HG03175 (cell line): ENCODE measurements around the gene COLEC11.
A peak's percentile ranks its signal among the peaks of the same experiment; 100 is the strongest.
"Not testable (repeated sequence)": the region's sequence is repeated elsewhere in the genome, so short reads cannot be mapped to it uniquely, and the experiment has no call there.

Experiments
- ATAC-seq: cut with Tn5 transposase; IDR thresholded peaks from one replicate; pipeline ENCODE4 v1.9.1; 2021; ENCODE audit warnings: mild to moderate bottlenecking, moderate library complexity; ENCODE audit not compliant: unreplicated experiment

Gene COLEC11

GRCh38 chr2:3651691-3652648 lies 57.1 kb downstream of the COLEC11 start:
- peak; percentile 87 for ATAC-seq

DNA sequence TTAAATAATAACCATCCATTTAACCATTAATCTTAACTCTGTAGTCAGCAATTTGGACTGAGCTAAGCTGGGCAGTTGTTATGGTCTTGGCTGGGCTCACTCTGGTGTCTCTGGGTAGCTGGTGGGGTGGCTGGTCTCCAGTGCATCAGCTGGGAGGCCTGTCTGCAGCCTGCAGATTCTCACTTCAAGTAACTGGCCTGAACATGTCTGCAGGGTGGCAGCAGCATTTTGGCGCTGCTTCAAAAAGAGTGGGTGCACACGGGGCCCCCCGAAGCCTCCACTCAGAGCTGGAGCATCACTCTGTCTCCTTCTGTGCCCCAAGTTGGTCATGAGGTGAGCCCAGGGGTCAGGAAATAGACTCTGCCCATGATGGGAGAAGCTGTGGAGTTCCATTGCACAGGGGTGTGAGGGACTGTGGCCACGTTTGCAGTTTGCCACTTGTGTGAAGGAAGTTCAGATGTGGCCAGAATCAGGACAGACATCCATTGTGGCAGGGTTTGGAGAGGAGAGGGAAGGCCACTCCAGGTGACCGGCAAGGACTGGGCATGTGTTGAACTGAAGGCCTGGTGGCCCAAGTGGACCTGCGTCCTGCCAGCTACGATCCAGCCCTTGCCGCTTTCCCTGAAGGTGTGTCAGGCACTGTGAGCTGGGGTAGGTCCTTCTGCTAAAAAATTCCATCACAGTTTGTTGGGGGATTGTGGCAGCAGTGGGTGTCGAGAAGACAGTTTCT lies 58.1 kb downstream of the COLEC11 start:
- ATAC-seq = no peak

DNA sequence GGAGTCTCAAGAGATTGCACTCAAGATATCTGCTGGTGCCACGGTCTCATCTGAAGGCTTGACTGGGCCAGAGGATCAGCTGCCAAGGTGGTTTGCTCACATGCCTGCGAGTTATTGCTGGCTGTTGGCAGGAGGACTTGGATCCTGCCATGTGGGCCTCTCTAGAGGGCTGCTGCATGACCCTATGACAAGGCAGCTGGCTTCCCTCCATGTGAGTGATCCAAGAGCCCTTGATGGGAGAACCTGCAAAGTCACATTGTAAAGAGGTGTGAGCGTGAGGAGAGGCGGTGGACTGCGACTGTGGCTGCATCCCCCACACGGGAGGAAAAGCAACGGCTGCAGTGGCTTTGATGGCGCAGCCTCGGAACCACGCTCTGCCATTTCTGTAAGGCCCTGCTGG lies 59.1 kb downstream of the COLEC11 start:
- ATAC-seq = no peak

DNA sequence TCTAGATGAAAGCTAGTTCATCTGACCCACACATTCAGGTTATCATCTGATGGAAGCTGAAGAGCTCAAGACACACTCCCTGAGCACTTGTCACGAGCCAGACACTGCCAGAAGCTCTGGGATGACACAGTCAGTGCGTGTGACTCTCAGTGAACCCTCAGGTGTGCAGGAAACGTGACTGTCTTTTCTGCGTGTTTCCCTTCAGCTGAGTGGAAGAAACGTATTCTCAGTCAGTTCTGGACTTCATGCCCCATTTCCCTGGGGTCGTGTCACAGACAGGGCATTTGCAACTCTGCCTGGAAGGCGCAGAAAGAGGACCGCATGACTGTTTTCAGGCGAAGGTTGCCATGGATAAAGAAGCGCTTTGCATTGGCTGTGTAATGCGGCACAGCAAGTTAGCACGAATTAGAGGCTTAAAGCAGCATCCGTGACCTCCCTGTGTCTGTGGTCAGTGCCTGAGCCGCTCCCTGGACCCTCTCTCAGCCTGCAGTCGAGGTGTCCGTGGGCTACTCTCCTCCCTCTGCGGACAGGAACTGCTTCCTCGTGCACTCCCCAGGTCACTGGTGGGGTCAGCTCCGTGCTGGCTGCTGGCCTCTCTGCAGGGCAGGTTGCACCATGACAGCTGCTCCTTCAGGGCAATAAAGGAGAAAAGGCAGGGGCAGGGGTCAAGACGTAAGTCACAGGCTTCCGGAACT lies 59.8 kb downstream of the COLEC11 start:
- no peak for ATAC-seq

GRCh38 chr2:3655871-3656761 lies 61.2 kb downstream of the COLEC11 start:
- ATAC-seq = no peak

DNA sequence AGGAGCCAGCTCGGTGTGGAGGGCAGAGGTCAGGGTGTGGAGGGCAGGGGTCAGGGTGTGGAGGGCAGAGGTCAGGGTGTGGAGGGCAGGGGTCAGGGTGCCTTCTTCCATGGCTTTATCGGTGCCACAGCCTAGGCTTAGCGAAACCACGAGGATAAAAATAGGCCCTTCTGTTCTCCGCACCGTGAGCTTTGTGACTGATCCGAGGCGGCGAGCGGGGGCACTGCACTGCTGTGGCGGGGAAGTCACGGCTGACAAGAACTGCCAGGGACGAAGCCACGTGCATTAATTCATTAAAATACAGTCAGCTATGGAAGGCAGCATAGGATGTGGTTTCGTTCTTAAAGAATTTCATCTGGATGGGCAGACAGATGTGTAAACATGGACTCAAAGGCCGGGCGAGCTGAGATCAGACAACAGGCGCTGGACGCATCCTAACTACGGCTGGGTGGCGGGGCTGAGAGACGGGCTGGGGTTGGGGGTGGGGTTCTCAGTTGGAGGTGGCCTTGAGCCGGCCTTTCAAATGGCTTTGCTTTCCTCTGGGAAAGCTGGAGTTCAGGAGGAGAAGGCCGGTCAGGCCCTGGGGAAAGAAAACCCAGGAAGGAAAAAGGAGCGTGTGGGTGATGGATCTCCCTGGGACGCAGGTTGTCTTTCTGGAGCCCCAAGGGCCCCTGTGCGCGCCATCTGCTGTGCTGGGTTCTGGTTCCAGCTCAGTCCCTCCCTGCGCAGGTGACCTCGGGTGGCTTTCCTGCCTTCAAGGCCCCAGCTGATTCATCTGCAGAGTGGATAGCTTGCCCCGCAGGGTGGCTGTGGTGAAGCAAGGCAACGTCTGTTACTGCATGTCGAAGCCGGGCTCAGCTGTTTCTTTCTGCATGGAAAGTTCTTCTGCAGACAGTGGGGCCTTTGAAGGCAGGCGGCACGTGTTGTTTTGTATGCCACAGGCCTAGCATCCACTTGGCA lies 62.1 kb downstream of the COLEC11 start:
- no peak for ATAC-seq

- ATAC-seq = no peak
Measured at GRCh38 chr2:3657881-3658280, 63.0 kb downstream of the COLEC11 start, which contains the start of gene ALLC. Gene ALLC, plus strand, starts transcription at chr2:3658200. Its CDS starts 12,958 bp downstream, at chr2:3671158.

GRCh38 chr2:3659447-3660432 lies 64.8 kb downstream of the COLEC11 start:
- no peak for ATAC-seq

DNA sequence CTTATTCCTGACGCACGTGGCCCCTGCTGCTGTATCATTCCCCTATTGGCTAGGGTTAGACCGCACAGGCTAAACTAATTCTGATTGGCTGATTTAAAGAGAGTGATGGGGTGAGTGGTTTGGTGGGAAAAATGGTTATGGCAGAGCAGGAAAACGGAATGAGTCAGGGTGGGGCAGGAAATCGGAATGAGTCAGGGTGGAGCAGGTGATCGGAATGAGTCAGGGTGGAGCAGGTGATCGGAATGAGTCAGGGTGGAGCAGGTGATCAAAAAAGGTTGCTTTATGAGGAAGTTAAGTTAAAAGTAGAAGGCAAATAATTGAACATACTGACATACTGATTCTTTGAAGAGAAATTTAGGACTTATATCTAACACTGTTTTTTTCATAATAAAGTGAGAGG lies 65.7 kb downstream of the COLEC11 start:
- not testable (repeated sequence) for ATAC-seq

DNA sequence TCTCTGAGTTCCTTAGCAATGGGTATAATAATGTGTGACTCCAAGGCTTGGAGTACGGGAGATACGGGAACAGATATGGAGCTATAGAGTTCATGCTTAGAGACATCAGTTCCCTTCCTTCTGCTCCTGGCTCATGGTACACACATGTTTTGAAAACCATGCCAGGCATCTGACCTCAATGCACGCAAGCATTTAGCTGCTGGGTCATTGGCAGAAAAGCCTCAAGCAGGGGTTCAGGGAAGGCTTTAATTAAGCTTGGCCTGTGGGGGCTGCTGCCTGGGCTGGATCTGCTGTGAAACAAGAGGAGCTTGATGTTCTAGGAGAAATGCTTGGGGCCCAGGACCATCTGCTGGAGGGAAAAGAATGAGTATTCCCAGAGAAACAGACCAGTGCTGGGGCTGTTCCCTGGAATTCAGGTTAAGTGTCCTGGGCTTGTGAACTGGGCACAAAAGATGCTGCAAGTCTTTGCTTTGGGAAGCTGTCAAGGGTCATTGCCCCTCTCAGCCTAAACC lies 66.3 kb downstream of the COLEC11 start:
- ATAC-seq = no peak

DNA sequence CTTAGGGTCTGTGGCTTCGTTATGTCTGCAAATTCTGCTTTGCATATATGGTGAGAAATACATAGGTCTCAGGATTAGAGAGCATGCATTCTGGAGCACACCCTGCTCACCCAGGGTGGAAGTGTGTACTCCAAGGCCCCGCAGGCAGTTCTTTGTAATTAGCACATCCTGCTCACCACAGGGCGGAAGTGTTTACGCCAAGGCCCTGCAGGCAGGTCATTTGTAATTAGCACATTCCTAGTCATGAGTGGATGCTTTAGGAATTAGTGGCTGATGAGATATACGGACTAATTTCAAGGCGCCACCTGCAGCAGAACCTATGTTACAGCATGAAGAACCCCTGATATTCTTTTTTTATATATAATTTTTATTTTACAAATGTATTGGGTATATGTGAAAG lies 67.3 kb downstream of the COLEC11 start:
- no peak for ATAC-seq

DNA sequence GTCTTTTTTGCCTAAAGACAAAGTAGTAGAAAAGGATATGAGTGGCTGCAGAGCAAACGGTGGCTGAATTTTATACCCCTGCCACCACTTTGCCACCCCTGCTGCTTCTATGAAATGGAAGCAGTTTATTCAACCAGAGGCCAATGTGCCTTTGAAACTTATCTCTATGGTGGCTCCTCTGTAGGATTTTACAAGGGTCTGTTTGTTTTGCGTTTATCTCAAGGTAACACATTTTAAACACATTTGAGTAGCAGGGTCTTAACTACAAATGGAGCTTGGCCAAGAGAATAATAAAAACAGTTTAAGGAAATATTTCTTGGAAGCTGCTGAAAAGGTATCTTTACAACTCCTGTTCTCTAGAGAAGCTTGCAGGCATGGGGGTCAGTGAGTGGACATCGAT lies 69.2 kb downstream of the COLEC11 start:
- no peak for ATAC-seq

- no peak for ATAC-seq
Measured at GRCh38 chr2:3664925-3665324, 70.0 kb downstream of the COLEC11 start.

DNA sequence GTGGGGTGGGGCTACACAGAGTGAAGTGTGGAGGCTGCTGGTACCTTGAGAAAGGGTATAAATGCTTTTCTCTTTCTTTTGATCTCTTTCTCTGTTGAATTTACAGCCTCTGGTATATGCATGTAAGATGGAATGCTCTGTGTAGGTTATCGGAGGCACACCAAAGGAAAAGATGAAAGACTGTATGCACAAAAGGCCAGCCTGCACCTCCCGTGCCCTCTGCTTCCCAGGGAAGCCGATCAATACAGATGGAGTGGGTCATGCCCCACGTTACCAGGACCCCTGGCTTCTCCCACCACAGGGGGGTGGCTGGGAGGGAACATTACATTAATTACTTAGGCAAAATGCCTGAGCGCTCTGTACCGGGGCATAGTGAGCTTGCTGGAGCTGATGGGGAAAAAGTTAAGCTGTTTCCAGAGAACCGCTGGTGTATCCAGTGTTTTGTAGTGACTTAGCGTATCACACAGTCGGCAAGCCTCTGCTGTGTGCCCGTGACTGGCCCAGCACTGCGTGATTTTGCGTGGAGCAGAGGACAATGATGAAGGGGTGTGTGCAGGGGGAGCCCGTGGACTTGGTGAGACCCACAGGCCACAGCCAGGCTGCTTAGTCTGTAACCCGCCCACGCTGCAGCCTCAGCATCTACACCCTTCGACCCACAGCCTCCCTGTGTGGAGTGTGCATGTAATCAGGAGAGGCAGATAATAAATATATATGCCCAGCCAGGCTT lies 71.1 kb downstream of the COLEC11 start:
- no peak for ATAC-seq

- ATAC-seq = no peak
Measured at GRCh38 chr2:3666613-3666975, 71.7 kb downstream of the COLEC11 start.

GRCh38 chr2:3667151-3667631 lies 72.3 kb downstream of the COLEC11 start:
- no peak for ATAC-seq

DNA sequence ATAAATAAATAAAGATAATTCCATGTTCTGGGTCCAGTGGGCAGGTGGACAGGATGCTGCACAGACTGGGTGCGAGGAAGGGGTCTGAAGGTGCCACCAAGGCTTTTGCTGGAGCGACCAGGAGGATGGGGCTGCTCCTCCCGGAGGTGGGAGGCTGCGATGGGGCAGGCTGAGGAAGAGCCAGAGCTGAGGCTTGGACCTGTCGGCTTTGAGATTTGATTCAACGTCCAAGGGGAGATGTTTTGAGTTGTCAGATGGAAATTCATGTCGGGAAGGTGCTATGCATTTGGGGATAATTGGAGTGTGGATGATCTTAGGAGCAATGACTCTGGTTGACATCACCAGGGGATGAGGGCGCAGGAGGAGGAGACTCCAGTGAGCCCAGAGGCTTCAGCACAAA lies 74.7 kb downstream of the COLEC11 start:
- no peak for ATAC-seq
